Measurements from ENCODE around the gene TAPBPL.

TAPBPL gene

DNA sequence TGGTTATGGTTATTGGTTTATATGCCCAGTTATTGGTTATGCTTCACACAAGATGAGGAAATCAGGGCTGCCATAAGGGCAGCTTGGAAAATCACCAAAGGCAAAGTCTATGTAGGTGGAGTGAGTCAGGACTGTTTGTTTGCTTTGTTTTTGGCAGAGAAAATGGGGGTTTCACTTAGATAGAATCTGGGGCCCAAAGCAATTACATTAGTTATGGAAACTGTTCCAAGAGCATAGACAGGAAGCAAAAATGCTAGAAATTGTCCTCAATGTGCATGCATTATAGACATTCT is 16.4 kb downstream of the TAPBPL start:
- Histone ChIP-seq H3K9ac (ENCODE audit: low read length) (no peak overlapping the region; the same call in 1 of the 2 replicates), H3K9me2 (ENCODE audit: low read depth, low read length) (no peaks in the 10 kb centered on the region), H3K4me2 (ENCODE audit: low read length) (peak overlapping the region; percentile 95), H3K36me3 (ENCODE audit: insufficient read depth, low read length) (peaks cover 60% of the 10 kb centered on the region), H3K27ac (ENCODE audit: low read depth, low read length, poor library complexity, severe bottlenecking) (no peak overlapping the region), H4K20me1 (ENCODE audit: insufficient read depth, low read length) (no peaks in the 10 kb centered on the region), H3K4me1 (ENCODE audit: insufficient read depth, low read length, severe bottlenecking) (peaks cover 48% of the 10 kb centered on the region), H3K9me3 (ENCODE audit: low read length) (0 out of 2 replicates have a peak, but pooled peaks cover 3% of the 10 kb centered on the region), H3K79me2 (ENCODE audit: insufficient read depth, low read length) (peaks cover 24% of the 10 kb centered on the region), H3K27me3 (ENCODE audit: insufficient read depth, low read length) (no peaks in the 10 kb centered on the region), H3F3A (ENCODE audit: insufficient read depth, low read length) (0 out of 2 replicates have a peak, but pooled peaks cover 5% of the 10 kb centered on the region), H2AFZ (ENCODE audit: low read length) (no peak overlapping the region), H3K4me3 (ENCODE audit: low read depth, low read length, poor library complexity, severe bottlenecking) (peak overlapping the region; percentile 89)
- TF ChIP-seq, protein P1, sequence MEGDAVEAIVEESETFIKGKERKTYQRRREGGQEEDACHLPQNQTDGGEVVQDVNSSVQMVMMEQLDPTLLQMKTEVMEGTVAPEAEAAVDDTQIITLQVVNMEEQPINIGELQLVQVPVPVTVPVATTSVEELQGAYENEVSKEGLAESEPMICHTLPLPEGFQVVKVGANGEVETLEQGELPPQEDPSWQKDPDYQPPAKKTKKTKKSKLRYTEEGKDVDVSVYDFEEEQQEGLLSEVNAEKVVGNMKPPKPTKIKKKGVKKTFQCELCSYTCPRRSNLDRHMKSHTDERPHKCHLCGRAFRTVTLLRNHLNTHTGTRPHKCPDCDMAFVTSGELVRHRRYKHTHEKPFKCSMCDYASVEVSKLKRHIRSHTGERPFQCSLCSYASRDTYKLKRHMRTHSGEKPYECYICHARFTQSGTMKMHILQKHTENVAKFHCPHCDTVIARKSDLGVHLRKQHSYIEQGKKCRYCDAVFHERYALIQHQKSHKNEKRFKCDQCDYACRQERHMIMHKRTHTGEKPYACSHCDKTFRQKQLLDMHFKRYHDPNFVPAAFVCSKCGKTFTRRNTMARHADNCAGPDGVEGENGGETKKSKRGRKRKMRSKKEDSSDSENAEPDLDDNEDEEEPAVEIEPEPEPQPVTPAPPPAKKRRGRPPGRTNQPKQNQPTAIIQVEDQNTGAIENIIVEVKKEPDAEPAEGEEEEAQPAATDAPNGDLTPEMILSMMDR (IDR thresholded peaks at IDR 0.05; ENCODE audit: low read length) = no peak
- no peak for TF ChIP-seq EZH2 (IDR thresholded peaks at IDR 0.05; ENCODE audit: borderline replicate concordance, low read length)

DNA sequence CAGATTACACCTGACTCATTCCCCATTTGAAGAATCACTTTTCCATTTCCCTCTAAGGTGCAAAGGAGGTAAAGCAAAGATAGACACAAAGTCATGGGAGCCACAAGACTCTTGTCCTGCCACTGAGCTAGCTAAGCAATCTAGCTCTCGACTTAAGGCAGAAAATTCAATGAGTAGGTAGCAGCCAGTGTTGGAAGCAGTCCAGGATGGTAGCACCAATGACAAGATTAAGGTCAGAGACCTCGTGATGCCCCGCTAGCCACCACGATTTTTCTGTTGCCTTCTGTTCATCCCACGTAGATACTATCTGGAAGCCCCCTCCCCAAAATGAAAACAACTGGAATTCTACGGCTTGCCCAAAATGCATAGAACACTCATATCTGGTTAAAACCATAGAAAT is 17.2 kb downstream of the TAPBPL start:
- H3K27me3 ChIP-seq (ENCODE audit: insufficient read depth, low read length) = no peaks in the 10 kb centered on the region
- peak overlapping the region; percentile 89 for H3K4me3 ChIP-seq (ENCODE audit: low read depth, low read length, poor library complexity, severe bottlenecking)
- H3K9ac ChIP-seq (ENCODE audit: low read length) = peak overlapping the region; percentile 89
- H3K4me2 ChIP-seq (ENCODE audit: low read length) = peak overlapping the region; percentile 95
- TF ChIP-seq, protein P1 (IDR thresholded peaks at IDR 0.05; ENCODE audit: low read length) = no peak
- no peak for TF ChIP-seq EZH2 (IDR thresholded peaks at IDR 0.05; ENCODE audit: borderline replicate concordance, low read length)
- H3K9me3 ChIP-seq (ENCODE audit: low read length) = 0 out of 2 replicates have a peak, but pooled peaks cover 3% of the 10 kb centered on the region
- peaks cover 52% of the 10 kb centered on the region for H3K36me3 ChIP-seq (ENCODE audit: insufficient read depth, low read length)
- H3K79me2 ChIP-seq (ENCODE audit: insufficient read depth, low read length) = peaks cover 24% of the 10 kb centered on the region
- H3K27ac ChIP-seq (ENCODE audit: low read depth, low read length, poor library complexity, severe bottlenecking) = peak overlapping the region; percentile 78
- H3F3A ChIP-seq (ENCODE audit: insufficient read depth, low read length) = 0 out of 2 replicates have a peak, but pooled peaks cover 5% of the 10 kb centered on the region
- no peak overlapping the region for H2AFZ ChIP-seq (ENCODE audit: low read length)
- H3K9me2 ChIP-seq (ENCODE audit: low read depth, low read length) = no peaks in the 10 kb centered on the region
- H4K20me1 ChIP-seq (ENCODE audit: insufficient read depth, low read length) = no peaks in the 10 kb centered on the region
- H3K4me1 ChIP-seq (ENCODE audit: insufficient read depth, low read length, severe bottlenecking) = peaks cover 39% of the 10 kb centered on the region

DNA sequence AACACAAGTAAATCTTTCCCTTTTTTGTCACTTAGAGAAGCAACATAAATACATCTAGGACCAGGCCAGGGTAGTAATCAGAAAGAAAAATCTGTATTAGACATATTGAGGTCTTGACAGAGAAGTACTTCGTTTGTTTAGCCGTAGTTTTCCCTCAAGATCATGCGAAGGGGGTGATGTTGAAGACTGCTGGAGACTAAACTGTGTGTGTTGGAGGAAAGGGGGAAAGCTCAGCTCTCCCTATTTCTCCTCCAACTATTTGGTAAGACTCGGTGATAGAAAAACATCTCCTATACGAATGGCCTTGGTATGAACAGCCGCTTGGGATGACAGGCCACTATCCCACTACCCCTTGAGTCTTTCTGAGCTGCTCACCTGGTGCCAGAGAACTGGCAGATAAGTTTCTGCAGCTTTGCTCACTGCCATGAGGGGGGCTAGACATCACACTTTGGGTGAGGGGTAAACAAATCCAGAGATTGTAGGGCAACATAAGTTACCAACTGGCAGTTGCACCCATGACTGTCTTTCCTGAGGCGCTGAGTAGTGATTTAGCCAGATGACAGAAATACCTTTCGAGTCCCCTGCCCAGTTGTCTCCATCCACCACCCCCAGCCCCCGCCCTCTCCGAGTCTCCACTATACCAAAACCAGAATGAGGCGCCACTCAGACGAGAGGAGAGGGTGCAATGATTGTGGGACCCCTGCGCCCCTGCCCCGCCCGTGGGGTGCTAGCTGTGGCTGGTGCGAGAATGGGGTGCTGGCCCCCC is 17.9 kb downstream of the TAPBPL start:
- H3K9me3 ChIP-seq (ENCODE audit: low read length) = 0 out of 2 replicates have a peak, but pooled peaks cover 3% of the 10 kb centered on the region
- 0 out of 2 replicates have a peak, but pooled peaks cover 5% of the 10 kb centered on the region for H3F3A ChIP-seq (ENCODE audit: insufficient read depth, low read length)
- H2AFZ ChIP-seq (ENCODE audit: low read length) = no peak overlapping the region
- H3K27me3 ChIP-seq (ENCODE audit: insufficient read depth, low read length) = no peaks in the 10 kb centered on the region
- H3K9ac ChIP-seq (ENCODE audit: low read length) = peak overlapping the region; percentile 89
- peak overlapping the region; percentile 89 for H3K4me3 ChIP-seq (ENCODE audit: low read depth, low read length, poor library complexity, severe bottlenecking)
- H3K4me1 ChIP-seq (ENCODE audit: insufficient read depth, low read length, severe bottlenecking) = peaks cover 33% of the 10 kb centered on the region
- peak overlapping the region; percentile 95 for H3K4me2 ChIP-seq (ENCODE audit: low read length)
- no peak for TF ChIP-seq EZH2 (IDR thresholded peaks at IDR 0.05; ENCODE audit: borderline replicate concordance, low read length)
- TF ChIP-seq, protein P1 (IDR thresholded peaks at IDR 0.05; ENCODE audit: low read length) = no peak
- H3K36me3 ChIP-seq (ENCODE audit: insufficient read depth, low read length) = peaks cover 45% of the 10 kb centered on the region
- H3K79me2 ChIP-seq (ENCODE audit: insufficient read depth, low read length) = peaks cover 24% of the 10 kb centered on the region
- no peaks in the 10 kb centered on the region for H4K20me1 ChIP-seq (ENCODE audit: insufficient read depth, low read length)
- H3K27ac ChIP-seq (ENCODE audit: low read depth, low read length, poor library complexity, severe bottlenecking) = peak overlapping the region; percentile 78
- H3K9me2 ChIP-seq (ENCODE audit: low read depth, low read length) = no peaks in the 10 kb centered on the region

Data from OCI-LY1 (cell line).